ENCODE results near the gene OSBP2.

Gene OSBP2

DNA sequence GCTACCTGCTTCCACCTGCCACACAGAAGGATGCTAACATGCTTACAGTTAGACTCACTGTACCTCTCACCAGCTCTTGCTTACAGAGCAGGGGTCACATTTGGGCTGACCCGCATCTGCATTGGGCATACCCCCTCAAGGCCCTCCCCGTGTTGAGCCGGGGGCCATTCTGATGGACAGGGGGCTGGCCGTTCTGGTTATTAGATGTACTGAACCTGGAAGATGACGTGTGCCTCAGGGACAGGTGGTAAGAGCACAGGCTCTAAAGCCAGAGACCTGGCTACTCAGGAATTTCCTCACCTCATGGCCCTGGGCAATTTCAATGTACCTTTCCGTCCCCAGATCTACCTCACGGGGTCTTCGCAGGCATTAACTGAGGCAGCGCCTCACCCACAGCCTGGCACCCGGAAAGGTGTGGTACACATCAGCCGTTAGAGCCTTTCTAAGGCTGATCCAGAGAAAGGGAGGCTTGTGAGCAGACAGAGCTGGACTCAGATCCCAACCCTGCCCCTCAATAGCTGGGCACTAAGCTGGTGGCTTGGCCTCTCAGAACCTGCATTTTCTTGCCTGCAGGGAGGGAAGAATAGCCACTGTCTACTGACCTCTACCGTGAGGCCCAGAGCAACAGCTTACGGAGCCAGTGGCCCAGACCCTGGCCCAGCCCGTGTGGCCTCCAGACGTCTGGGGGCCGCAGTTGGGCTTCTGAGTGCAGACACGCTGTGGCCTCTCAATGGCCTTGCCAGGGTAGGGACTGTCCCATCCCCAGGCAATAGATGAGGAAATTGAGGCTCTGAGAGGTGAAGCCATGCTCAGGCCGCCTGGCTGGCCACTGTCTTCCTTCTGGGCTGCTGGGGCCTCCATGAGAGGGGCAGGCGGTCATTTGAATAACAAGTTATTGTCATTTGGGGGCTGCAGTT lies 173.3 kb downstream of the OSBP2 start:
- DNase-seq (ENCODE audit: low read depth in 2 of 2): no peak

- DNase-seq (ENCODE audit: low read depth in 2 of 2): no peak
These were observed 174.2 kb downstream of the OSBP2 start for GRCh38 chr22:30868663-30869385.

DNA sequence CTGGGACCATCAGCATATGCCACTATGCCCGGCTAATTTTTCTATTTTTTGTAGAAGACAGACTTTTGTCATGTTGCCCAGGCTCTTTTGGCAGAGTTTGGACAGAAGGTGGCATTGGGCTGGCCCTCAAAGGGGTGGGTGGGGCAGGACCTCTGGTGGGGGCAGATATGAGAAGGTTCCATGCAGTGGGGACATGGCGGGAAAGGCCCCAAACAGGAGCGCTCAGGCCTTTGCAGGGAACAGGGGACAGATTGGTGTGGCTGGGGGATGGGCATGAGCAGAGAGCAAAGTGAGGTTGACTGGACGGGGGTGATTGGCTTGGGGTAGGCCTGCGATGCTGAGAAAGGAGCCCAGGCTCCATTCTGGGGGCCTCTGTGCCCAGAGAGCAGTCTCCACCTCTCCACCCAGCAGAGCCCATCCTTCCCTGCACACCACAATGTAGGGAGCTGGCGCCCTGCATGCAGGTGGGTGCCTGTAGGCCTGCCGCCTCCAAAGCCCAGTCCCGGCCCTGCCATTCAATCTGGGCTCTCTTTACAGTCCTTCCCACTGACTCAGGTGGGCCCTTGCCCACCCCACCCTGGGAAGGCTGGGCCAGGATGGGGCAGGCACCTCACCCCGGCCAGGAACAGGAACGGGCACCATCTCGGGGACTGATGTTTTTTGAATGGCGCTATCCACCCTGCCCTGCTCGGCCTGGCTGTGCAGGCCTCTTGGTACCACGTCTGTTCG lies 175.2 kb downstream of the OSBP2 start:
- DNase-seq (ENCODE audit: low read depth in 2 of 2): no peak

DNA sequence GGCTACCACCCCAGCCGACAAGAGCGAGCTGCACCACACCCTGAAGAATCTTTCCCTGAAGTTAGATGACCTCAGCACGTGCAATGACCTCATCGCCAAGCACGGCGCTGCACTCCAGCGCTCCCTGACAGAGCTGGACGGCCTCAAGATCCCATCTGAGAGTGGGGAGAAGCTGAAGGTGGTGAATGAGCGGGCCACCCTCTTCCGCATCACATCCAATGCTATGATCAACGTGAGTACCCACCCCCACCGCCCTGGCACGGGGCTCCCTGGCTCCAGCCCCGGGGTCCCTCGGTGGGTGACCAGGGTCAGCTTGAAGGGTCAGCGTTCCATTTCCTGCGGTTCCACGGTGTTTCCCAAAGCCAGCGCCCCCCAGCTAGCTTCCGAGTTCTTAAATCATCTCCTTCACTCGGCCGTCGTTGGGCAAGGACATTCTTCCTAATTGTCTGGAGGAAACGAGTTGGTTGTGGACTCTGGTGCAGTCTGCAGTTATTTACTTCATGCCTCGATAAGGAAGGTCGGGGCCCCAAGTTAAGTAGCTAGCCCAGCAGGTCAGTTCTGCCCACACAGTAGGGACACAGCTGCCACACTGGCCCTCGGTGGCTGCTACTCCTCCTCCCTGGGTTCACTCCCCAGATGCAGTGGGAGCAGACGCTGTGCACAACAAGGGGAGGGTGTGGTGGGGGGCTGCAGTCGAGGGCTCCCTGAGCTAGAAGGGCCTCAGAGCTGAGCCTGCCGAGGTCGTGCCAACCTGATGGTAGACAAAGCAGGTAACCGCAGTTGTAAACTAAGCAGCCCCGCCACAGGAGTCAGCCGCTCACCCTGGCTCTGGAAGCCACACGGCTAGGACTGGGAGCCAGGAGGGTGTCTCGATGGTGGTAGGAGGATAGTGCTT lies 176.0 kb downstream of the OSBP2 start:
- no peak for DNase-seq (ENCODE audit: low read depth in 2 of 2)

DNA sequence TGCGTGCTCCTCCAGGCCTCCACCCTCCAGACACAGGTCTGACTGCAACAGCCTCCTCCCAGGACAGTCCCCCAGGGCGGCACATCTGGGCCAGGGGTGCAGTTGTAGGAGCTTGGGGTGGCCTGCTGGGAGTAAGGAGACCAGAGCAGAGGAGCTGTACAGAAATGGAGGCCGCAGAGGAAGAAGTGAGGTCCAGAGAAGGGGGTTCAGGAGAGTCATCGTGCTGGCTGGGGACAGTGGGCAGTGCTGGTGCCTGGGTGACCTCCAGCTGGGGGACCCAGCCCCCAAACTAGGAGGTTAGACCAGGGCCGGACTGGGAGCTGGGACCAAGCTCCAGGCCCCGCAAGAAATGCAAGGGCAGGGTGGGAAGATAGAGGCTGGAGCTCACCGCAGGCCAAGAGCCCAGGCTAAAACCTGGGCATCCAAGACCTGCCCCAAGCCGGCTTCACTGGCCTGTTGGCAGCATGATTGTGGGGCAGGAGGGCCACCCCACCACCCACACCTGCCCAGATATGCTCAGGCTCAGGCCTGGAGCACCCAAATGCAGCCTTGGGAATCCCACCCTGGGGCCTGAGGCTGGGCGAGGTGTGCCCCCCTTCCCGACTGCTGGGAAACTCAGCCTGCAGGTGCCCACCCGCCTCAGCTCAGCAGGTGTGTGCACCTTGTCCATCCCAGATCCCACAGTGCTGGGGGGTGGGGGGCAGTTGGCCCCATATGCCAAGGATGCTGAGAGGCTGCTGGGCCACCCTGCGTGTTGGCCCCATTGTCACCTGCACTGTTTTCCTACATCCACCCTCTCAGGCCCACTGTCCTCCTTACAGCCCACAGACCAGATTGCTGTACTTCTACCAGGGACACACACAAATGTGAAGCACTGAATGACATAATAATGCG lies 177.0 kb downstream of the OSBP2 start:
- DNase-seq (ENCODE audit: low read depth in 2 of 2): no peak

DNA sequence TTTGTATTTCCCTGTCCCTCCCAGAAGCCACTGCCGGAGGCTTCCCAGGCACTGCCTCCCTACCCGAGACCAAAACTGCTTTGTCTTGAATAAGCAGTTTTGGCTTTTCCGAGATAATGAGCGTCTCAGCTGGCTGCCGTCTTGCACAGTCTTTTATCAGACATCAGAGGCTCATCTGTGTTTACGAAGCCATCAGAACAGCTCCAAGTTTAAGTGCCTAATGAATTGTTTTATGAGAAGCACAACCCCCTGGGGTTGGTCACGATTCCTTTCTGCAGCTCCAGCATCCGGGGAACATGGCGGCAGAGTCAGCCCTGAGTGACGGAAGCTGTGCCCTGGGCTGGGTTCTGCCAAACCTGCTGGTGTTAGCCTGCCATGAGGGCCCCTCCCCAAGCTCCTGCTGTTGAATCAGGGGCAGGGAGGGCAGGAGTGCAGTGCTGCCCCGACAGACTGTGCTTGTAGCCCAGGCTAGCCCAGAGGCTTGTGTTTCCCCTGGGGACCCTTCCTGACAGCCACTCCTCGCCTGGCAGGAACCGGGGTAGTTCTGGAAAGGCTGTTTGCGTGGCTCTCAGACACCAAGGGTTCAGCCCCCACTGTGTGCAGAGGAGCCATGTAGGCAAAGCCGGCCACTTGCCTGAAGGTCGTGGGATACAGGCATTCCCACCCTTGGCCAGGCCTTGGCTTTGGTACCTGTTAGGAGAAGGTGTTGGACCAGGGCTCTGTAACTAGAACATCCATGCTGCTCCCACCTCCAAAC lies 177.8 kb downstream of the OSBP2 start:
- DNase-seq (ENCODE audit: low read depth in 2 of 2): no peak

GRCh38 chr22:30873086-30873650 lies 178.5 kb downstream of the OSBP2 start:
- no peak for DNase-seq (ENCODE audit: low read depth in 2 of 2)

DNA sequence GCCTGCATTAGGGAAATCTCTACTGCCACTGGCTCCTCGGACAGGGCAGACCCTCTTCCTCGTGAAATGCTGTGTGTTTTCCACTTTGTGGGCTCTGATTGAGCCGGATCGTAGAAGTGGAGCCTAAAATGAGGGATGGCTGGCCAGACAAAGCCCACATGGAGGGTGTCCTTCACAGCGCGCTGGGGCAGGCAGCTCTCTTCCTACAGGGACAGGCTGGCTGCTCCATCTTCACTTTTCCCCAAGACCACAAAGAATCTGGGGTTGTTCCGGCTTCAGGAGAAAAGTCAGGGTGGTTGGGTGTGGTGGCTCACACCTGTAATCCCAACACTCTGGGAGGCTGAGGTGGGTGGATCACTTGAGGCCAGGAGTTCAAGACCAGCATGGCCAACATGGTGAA lies 179.0 kb downstream of the OSBP2 start:
- DNase-seq (ENCODE audit: low read depth in 2 of 2): no peak

GRCh38 chr22:30874431-30875370 lies 180.0 kb downstream of the OSBP2 start:
- DNase-seq (ENCODE audit: low read depth in 2 of 2): no peak

DNA sequence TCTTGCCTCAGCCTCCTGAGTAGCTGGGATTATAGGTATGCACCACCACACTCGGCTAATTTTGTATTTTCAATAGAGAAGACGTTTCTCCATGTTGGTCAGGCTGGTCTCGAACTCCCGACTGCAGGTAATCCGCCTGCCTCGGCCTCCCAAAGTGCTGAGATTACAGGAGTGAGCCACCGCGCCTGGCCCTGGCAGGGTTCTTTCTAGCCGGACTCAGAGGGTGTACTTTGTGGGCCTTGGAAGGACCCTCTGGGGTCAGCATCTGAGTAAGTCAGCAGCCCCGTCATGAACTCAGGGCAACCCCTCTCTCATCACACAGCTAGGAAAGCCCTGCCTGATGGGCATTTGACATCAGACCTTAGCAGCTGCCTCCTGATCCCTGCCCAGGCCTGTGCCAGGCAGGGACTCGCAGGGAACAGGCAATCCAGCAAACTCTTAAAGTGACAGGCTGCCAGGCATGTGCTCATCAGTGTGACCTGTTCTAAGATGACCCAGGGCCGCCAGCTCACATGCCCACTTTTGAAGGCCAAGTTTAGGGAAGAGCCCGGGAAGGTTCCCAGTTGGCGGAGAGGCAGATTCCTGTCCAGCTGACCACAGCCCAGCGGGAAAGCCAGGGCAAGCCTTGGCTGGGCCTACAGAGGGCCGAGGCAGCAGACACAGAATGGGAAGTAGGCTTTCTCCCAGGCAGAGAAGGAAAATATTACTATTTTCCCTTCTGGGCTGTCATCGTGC lies 181.0 kb downstream of the OSBP2 start:
- no peak for DNase-seq (ENCODE audit: low read depth in 2 of 2)

DNA sequence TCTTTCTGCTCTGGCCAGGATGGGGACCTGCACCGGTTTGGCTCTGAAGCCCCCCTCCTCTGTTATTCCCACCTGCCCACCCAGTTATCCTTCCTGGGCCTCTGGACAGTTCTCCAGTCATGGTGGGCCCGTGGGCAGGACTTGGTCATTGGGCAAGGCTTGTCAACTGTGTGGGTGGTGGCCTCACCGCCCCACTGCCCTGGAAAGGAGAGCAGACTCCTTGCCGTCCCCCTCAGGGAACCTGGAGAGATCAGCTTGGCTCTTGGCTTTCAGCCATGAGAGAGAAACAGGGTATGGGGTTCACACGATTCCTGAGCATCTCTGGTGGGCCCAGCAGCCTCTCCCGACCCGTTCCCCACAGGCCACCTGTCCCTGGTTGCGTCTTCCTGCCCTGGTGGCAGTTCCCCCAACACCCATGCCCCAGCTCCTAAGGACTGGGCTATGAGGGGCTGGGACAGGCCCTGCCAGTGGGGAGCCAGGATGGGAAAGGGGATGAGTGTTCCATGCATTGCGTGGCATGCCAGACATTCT lies 181.6 kb downstream of the OSBP2 start:
- DNase-seq (ENCODE audit: low read depth in 2 of 2): no peak

GRCh38 chr22:30876915-30877553 lies 182.4 kb downstream of the OSBP2 start:
- DNase-seq (ENCODE audit: low read depth in 2 of 2): no peak

GRCh38 chr22:30877662-30878515 lies 183.2 kb downstream of the OSBP2 start:
- no peak for DNase-seq (ENCODE audit: low read depth in 2 of 2)

DNA sequence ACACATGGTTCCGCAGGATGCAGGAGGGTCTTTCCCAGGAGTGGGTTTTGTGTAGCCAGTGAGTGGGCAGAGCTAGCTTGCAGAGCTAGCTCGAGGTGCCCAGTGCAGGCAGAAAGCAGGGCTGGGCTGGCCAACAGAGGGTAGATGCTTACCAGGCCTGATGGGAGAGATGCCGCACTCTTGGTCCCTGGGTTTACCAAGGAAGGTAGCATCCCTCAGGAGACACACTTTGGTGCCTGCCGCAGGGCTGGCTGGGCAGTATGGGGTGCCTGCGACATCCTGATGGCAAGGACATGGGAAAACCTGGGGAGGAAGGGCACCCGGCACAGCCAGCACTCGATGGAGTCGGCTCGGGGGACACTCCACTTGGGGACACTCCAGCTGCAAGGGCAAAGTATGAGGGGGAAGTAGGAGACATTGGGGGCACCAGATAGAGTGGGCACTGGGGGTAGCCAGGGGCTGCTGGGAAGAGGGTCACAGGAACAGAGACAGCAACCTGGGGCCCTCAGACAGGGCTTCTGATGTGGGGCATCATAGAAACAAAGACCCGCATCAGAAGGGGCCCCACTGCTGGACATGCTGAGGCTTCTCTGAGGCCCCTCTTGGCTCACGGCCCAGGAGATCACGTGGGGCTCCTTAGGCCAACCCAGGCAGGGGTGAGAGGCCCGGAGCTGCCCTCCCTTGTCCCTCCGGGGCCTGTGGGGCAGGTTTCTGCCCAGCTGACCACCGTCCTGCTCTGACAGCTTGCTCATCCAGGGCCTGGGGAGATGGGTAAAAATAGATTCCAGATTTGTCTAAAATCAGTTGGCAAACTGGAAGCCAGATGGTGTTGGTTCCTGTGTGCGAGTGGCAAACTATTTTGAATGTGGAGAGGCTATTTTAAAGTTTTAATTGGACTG lies 184.1 kb downstream of the OSBP2 start:
- no peak for DNase-seq (ENCODE audit: low read depth in 2 of 2)

DNA sequence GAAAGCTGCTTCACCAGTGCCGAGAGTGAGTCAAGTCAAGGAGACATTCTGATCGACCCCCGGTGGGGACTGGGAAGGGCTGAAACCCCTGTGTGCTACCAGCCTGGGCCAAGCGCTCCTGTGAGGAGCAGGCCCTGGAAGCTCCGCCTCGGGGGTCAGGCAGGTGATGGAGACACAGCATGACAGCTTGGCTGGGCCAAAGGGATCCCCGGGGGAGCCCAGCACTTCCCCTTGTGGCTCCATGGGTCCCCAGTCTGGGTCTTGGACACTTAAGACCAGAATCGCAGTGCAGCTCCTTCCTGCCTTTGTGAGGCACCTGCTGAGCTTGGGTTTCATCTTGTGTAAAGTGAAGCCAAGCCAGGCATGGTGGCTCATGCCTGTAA lies 184.7 kb downstream of the OSBP2 start:
- DNase-seq (ENCODE audit: low read depth in 2 of 2): no peak

Data from stimulated activated CD4-positive, alpha-beta T cell treated with anti-CD3 and anti-CD28 coated beads, Interleukin-12 subunit alpha, Interleukin-12 subunit beta, amount 100 ng/mL, for 24 hours (primary cell).